Transverse colon (tissue), 4 donors: Measurements from ENCODE around the gene PCSK6. TPM values are rescaled to one million over a fixed set of nuclear protein-coding genes. Genes with fewer than 3 reads are reported as not detected.

Source experiments
- DNase-seq: peaks from one replicate; pipeline ENCODE4 v3.0.0-alpha.2; 2019
- H3K27ac ChIP-seq, 4 donors: fragments of 200-600 bp; sonication (generic); 2 replicates each; pipeline ENCODE4 v1.5.1; 2016 to 2018; ENCODE audit warnings: inconsistent platforms in 4 of 4
- H3K27me3 ChIP-seq: fragments of 200-600 bp; sonication (generic); 2 replicates; pipeline ENCODE4 v1.5.1; 2017; ENCODE audit warnings: inconsistent platforms
- H3K36me3 ChIP-seq, 4 donors: fragments of 200-600 bp; sonication (generic); 2 replicates each; pipeline ENCODE4 v1.5.1; 2017 to 2019; ENCODE audit warnings: inconsistent platforms in 4 of 4
- H3K4me1 ChIP-seq, 4 donors: fragments of 200-600 bp; sonication (generic); 2 replicates each; pipeline ENCODE4 v1.5.1; 2017 to 2020; ENCODE audit warnings: inconsistent platforms in 4 of 4
- H3K4me3 ChIP-seq, 4 donors: fragments of 200-600 bp; sonication (generic); 1 replicate in 1 of 4; 2 replicates in 3 of 4; pipeline versions ENCODE4 v1.5.1 to v1.6.1; 2017 to 2019; ENCODE audit warnings: inconsistent platforms in 4 of 4
- H3K9me3 ChIP-seq, 2 donors: fragments of 200-600 bp; sonication (generic); 2 replicates each; pipeline ENCODE4 v1.5.1; 2017 to 2019; ENCODE audit warnings: inconsistent platforms in 2 of 2
- EP300 ChIP-seq: sonication (generic); formaldehyde crosslinking; IDR thresholded peaks from one replicate; pipeline ENCODE4 v1.6.1; 2017; ENCODE audit warnings: antibody characterized with exemption, low read depth
- POLR2A ChIP-seq: fragments of 450-650 bp; IDR thresholded peaks from one replicate; pipeline ENCODE4 v1.6.1; 2016; ENCODE audit warnings: antibody characterized with exemption, mild to moderate bottlenecking, moderate library complexity
- POLR2AphosphoS5 ChIP-seq, 3 donors: sonication (generic); formaldehyde crosslinking; IDR thresholded peaks; one replicate each; pipeline ENCODE4 v1.6.1; 2016; ENCODE audit warnings: antibody characterized with exemption in 3 of 3
- WGBS, 2 donors: methylation state at CpG; one replicate each; pipeline ENCODE4 v1.1.5; 2018; ENCODE audit warnings: low coverage in 1 of 2; 5-methylcytosine and 5-hydroxymethylcytosine counted together
- in situ Hi-C, 4 donors: fragments of 200-750 bp; cut with MboI; loops; one replicate each; pipeline versions ENCODE4 v1.15.0 to v1.15.1; 2017; ENCODE audit warnings: low sequenced_read_pairs in 3 of 4, low pct_ligation_motif_present in 1 of 4, low pct_unique_long_range_greater_than_20kb in 1 of 4
- intact Hi-C: fragments of 100-400 bp; cut with DNase I; formaldehyde crosslinking; loops from one replicate; pipeline ENCODE4 v1.15.1; 2023; ENCODE audit warnings: low total_unique reads
- total RNA-seq, 4 donors: library from RNA; depleted of rRNA; stranded (reverse); fragments of >200 nt; gene quantifications; one replicate each; pipeline ENCODE4 v1.1.0, GENCODE V29; 2016
- TF ChIP-seq, protein P1 (sequence below), 5 experiments: fragments of 200-600 bp in 3 of 5; fragments of 450-650 bp in 2 of 5; sonication (generic) in 3 of 5; IDR thresholded peaks; 1 replicate in 2 of 5; 2 replicates in 3 of 5; pipeline ENCODE4 v1.5.1; 2016 to 2017; ENCODE audit warnings: antibody characterized with exemption in 5 of 5, inconsistent platforms in 3 of 5, mild to moderate bottlenecking in 2 of 5, moderate library complexity in 1 of 5

PCSK6 gene
- total RNA-seq, 4 donors from 2014 or later = 20.3 to 119 (median 49.7) TPM

DNA sequence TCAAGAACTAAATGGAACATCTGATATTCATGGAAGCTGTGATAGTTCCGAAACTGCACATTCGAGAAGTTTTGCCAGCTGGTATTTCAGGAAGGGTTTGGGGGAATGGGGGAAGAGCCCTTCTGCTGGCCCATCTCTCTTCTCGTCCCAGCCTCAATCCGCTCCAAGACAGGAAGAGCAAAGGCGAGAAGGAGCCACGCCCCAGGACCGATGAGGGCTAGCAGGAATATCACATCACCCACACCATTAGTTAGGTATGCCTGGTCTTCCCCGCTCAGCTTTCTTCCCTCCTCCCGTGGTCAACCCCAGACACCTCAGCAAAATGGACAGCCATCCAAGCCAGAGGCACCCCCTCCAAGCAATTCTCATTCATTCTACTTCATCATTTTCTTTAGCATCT lies 14.9 kb upstream of the PCSK6 start:
- H3K36me3 ChIP-seq = no peaks in the 10 kb centered on the region
- intact Hi-C loops = no loop called here
- in situ Hi-C loops = no loop called here
- no peaks in the 10 kb centered on the region for H3K9me3 ChIP-seq
- 83 to 92% methylated on average over 9 of the region's 9 CpGs for WGBS, 2 donors
- TF ChIP-seq POLR2AphosphoS5 (IDR thresholded peaks at IDR 0.05) (no peak), POLR2A (no peak), EP300 (no peak)
- TF ChIP-seq, protein P1, sequence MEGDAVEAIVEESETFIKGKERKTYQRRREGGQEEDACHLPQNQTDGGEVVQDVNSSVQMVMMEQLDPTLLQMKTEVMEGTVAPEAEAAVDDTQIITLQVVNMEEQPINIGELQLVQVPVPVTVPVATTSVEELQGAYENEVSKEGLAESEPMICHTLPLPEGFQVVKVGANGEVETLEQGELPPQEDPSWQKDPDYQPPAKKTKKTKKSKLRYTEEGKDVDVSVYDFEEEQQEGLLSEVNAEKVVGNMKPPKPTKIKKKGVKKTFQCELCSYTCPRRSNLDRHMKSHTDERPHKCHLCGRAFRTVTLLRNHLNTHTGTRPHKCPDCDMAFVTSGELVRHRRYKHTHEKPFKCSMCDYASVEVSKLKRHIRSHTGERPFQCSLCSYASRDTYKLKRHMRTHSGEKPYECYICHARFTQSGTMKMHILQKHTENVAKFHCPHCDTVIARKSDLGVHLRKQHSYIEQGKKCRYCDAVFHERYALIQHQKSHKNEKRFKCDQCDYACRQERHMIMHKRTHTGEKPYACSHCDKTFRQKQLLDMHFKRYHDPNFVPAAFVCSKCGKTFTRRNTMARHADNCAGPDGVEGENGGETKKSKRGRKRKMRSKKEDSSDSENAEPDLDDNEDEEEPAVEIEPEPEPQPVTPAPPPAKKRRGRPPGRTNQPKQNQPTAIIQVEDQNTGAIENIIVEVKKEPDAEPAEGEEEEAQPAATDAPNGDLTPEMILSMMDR (IDR thresholded peaks at IDR 0.05) = no peak
- H3K27ac ChIP-seq = no peak overlapping the region
- H3K4me3 ChIP-seq = no peak overlapping the region
- no peak for DNase-seq
- peaks cover 3% of the 10 kb centered on the region for H3K27me3 ChIP-seq
- peaks cover 9 to 25% (median 15%) of the 10 kb centered on the region in 4 donors for H3K4me1 ChIP-seq

DNA sequence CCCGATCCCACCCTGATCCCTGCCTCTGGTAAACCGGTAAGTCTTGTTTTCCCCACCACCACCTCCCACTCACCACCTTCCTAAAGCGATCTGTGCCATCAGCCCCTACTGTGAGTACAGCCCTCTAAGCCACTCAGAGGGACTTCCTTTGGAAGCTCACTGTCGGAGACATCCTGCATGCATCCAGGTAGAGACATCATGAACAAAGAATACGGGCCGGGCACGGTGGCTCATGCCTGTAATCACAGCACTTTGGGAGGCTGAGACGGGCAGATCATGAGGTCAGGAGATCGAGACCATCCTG lies 13.7 kb upstream of the PCSK6 start:
- intact Hi-C loops = no loop called here
- no peaks in the 10 kb centered on the region for H3K36me3 ChIP-seq
- DNase-seq = no peak
- TF ChIP-seq, protein P1 (IDR thresholded peaks at IDR 0.05) = no peak
- no peak for TF ChIP-seq POLR2A
- TF ChIP-seq EP300 = no peak
- no peak for TF ChIP-seq POLR2AphosphoS5 (IDR thresholded peaks at IDR 0.05)
- H3K27me3 ChIP-seq = peaks cover 3% of the 10 kb centered on the region
- H3K9me3 ChIP-seq = no peaks in the 10 kb centered on the region
- H3K4me3 ChIP-seq = no peak overlapping the region
- WGBS, 2 donors = 94% methylated on average over 9 of the region's 9 CpGs; no CpG with 5 or more reads in 1 of the 2 donors
- in situ Hi-C loops = no loop called here
- H3K4me1 ChIP-seq = peaks cover 9 to 35% (median 18%) of the 10 kb centered on the region in 4 donors
- no peak overlapping the region for H3K27ac ChIP-seq

DNA sequence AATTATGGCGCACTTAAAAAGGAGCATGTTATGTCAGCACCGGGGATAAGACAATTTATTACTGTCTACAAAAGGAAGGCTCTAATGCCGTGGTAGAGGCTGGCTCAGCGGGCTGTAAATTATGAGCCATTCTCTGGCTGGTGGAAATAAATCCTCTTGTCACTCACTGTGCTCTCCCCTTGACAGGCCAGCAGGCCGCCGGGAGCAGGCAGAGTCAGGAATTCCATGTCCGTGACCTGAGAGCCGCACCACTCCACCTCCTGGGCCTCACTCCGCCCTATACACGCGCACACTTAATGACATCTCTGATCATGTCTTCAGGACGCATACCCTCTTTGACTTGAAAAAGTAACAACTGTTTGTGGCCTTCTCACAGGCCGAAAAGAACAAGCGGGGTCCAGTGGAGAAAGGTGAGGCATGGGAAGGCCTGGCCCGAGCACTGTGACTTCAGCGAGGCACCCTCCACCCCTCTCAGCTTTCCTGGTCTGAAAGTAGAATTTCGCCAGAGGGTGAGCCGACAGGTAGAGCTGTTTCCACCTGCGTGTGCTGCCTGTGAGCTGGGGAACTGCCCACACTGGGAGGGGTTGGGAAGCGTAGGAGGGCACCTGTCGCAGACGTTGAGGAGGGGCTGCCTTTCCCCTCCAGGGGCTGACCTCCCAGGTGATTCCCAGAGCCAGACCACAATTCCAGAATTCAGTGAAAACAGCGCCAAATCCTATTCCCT lies 13.2 kb upstream of the PCSK6 start:
- in situ Hi-C loops (no loop called here), intact Hi-C loops (no loop called here)
- H3K9me3 ChIP-seq = no peaks in the 10 kb centered on the region
- no peak for TF ChIP-seq POLR2AphosphoS5 (IDR thresholded peaks at IDR 0.05)
- TF ChIP-seq, protein P1 (IDR thresholded peaks at IDR 0.05) = no peak
- no peak for TF ChIP-seq EP300
- TF ChIP-seq POLR2A = no peak
- 60 to 92% methylated on average over 4 to 23 of the region's 23 CpGs for WGBS, 2 donors
- H3K27me3 ChIP-seq = peaks cover 3% of the 10 kb centered on the region
- H3K36me3 ChIP-seq = no peaks in the 10 kb centered on the region
- no peak for DNase-seq
- H3K4me3 ChIP-seq = no peak overlapping the region
- peaks cover 9 to 35% (median 18%) of the 10 kb centered on the region in 4 donors for H3K4me1 ChIP-seq
- H3K27ac ChIP-seq = no peak overlapping the region

DNA sequence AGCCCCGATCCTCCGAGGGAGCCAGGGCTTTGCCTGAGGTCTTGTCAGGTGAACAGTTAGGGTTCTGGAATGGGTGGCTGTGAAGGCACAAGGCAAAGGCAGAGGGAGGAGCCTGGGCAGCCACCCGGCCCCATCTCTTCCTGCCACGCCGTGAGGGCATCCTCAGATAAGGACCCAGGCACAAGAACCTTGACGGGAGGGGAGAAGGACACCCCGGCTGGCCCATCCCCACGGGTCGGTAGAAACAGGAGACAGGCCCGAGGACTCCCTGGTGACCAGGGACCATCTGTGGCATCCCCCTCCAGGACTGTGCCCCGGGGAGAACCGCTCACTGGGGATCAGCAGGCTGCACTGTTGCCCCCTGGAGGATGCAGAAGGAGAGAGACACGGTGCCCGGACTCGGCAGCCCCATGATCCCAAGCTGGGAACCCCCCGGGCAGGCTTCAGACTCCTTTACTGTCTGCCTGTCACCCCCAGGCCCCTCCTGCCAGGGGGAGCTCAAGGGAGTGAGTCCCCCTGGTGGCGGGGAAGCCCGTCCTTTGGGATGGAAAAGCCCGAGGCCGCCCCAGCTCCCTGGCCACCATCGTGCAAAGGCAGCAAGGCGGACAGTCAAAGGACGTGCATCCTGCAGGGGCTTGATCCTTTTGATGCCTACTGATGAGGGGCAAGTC lies 12.3 kb upstream of the PCSK6 start:
- intact Hi-C loops = no loop called here
- Histone ChIP-seq H3K9me3 (no peaks in the 10 kb centered on the region), H3K4me3 (no peak overlapping the region), H3K27ac (peak overlapping the region in 1 of 4 donors; percentile 7), H3K36me3 (no peaks in the 10 kb centered on the region), H3K27me3 (peaks cover 3% of the 10 kb centered on the region), H3K4me1 (peaks cover 10 to 35% (median 23%) of the 10 kb centered on the region in 4 donors)
- 43% methylated on average over 17 of the region's 23 CpGs; no CpG with 5 or more reads in 1 of the 2 donors for WGBS, 2 donors
- no peak for TF ChIP-seq POLR2AphosphoS5 (IDR thresholded peaks at IDR 0.05)
- TF ChIP-seq, protein P1 (IDR thresholded peaks at IDR 0.05) = peak; percentile 35 to 45 (median 40)
- no peak for DNase-seq
- in situ Hi-C loops = no loop called here
